ENCODE data around the gene MYL10.

GRCh38 chr7:101591504-101591903, 37.6 kb downstream of the MYL10 start:
- TF ChIP-seq CTCF (IDR thresholded peaks at IDR 0.05) (no peak), POLR2A (IDR thresholded peaks at IDR 0.05) (no peak)
